H7 (cell line): ENCODE results near the gene FAF1. TPM values are rescaled to one million over a fixed set of nuclear protein-coding genes. Genes with fewer than 3 reads are reported as not detected.

Experiments used
- DNase-seq: peaks from one replicate; pipeline ENCODE4 v3.0.0; 2012
- H3K27me3 ChIP-seq: 2 replicates; pipeline ENCODE4 v1.6.0; 2011; ENCODE audit warnings: mild to moderate bottlenecking, low read length; ENCODE audit not compliant: control insufficient read depth, insufficient read depth
- H3K36me3 ChIP-seq: replicated peaks from 2 replicates; pipeline ENCODE4 v1.5.1; 2011; ENCODE audit warnings: low read length; ENCODE audit not compliant: control insufficient read depth, insufficient read depth
- H3K4me3 ChIP-seq: 2 replicates; pipeline ENCODE4 v1.5.1; 2011; ENCODE audit warnings: low read depth, mild to moderate bottlenecking, control low read depth, low read length, moderate library complexity; ENCODE audit not compliant: insufficient read depth
- total RNA-seq: library from RNA; depleted of rRNA; stranded (reverse); fragments of >200 nt; shearing (Covaris generic); gene quantifications from 2 replicates; pipeline ENCODE4 v1.2.3, GENCODE V29; 2014

The FAF1 gene
- total RNA-seq, 1 experiment from 2014 or later = 99.9 TPM

GRCh38 chr1:50983219-50983802 is 23.2 kb upstream of the FAF1 start:
- no peaks in the 10 kb centered on the region for H3K36me3 ChIP-seq
- H3K4me3 ChIP-seq = no peak overlapping the region
- peaks cover 57% of the 10 kb centered on the region for H3K27me3 ChIP-seq
- DNase-seq = no peak

- H3K4me3 ChIP-seq = no peak overlapping the region
- peaks cover 63% of the 10 kb centered on the region for H3K27me3 ChIP-seq
- no peaks in the 10 kb centered on the region for H3K36me3 ChIP-seq
- no peak for DNase-seq
These were observed 22.5 kb upstream of the FAF1 start for GRCh38 chr1:50982611-50983010.

DNA sequence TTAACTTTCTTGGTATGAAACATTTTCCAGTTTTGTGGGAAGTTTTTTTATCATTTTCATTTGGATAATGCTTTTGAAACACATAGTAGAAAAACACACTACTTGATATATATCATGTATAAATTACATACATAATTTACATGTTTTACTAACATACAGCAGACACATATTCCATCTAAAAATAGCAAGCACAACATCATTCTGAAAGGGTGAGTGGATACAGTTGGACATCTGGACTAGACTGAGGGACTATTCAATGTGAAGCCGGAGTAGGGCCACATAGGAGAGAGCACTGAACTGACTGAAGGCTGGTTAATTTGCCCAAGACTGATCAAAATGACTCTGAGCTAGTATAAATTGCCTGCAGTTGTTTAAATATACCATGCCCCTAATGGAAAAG is 21.7 kb upstream of the FAF1 start:
- H3K36me3 ChIP-seq = no peaks in the 10 kb centered on the region
- peaks cover 72% of the 10 kb centered on the region for H3K27me3 ChIP-seq
- DNase-seq = no peak
- H3K4me3 ChIP-seq = no peak overlapping the region

DNA sequence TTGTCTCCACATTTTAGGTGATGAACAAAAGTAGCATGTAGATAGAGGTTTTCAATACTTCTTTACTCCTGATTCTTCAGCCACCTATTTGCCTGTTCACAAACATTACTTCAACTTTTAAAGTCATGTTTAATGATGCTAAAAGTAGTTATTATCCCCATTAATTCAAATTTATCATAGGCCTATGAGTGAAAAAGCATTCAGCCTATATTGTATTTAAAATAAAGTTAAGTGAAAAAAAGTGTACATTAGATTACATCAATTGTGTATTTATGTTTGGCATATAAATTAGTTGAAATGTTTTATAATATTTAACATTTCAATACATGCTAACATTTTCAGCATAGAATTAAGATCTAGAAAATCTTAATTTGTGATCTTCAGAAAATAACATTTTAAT is 20.4 kb upstream of the FAF1 start:
- Histone ChIP-seq H3K27me3 (peaks cover 84% of the 10 kb centered on the region), H3K4me3 (no peak overlapping the region)
- DNase-seq = no peak

DNA sequence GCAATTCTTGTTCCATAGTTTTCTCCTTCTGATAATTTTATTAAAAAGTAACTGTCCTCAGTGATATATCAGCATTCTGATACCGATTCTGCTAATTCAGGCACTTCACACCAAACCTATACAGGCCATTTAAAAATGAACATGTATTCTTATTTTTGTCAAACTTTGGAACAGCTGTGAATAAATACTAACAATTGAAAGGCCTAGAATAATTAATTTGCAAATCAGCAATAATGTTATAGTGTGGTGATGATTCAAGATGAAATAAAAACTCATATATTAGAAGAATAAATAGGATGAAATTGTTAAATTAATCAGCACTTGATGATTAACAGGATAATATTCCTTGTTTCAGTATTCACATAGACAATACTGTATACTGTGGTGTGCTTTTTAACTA is 19.9 kb upstream of the FAF1 start:
- Histone ChIP-seq H3K36me3 (no peaks in the 10 kb centered on the region), H3K27me3 (peaks cover 90% of the 10 kb centered on the region), H3K4me3 (no peak overlapping the region)
- DNase-seq = no peak

More for the DNA sequence above, 20.4 kb upstream of the FAF1 start:
- no peaks in the 10 kb centered on the region for H3K36me3 ChIP-seq

- H3K27me3 ChIP-seq = peaks cover 94% of the 10 kb centered on the region
- peak; percentile 27 for DNase-seq
- H3K4me3 ChIP-seq = no peak overlapping the region
- no peaks in the 10 kb centered on the region for H3K36me3 ChIP-seq
These were observed 19.1 kb upstream of the FAF1 start for GRCh38 chr1:50978852-50979781.

DNA sequence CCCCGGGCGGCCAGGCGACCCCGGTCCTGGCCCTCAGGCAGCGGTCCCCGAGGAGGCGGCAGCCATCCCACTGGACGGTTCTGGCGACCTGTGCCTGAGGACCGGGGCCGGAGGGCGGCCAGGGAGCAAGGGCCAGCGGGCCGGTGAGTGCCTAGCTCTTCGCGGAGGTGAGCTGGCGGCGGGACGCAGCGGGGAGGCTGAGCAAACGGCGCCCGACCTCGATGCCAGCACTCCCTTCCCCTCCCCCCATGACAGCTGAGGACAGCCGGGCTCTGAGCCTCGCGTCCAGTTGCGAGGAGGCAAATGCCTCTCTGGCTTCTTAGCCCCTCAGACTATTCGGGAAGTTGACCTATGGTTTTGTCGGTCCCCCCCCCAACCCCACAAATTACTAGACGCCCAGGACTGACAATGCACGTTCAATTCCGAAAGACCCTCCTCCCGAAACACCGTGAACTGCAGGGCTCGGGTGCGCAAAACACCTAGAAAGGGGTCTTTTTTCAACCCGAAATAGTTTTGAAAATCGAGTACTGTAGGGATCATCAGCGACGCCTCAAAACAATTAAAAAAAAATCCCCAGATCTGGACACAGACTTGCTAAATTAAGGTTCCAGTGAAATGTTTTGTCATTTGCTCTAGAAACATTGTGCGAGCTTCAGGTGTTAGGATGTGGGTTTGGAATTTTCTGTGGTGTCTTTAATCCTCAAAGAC is 18.2 kb upstream of the FAF1 start:
- Histone ChIP-seq H3K27me3 (peaks cover 97% of the 10 kb centered on the region), H3K36me3 (no peaks in the 10 kb centered on the region), H3K4me3 (peak overlapping the region; percentile 48)
- DNase-seq = peak; percentile 89

DNA sequence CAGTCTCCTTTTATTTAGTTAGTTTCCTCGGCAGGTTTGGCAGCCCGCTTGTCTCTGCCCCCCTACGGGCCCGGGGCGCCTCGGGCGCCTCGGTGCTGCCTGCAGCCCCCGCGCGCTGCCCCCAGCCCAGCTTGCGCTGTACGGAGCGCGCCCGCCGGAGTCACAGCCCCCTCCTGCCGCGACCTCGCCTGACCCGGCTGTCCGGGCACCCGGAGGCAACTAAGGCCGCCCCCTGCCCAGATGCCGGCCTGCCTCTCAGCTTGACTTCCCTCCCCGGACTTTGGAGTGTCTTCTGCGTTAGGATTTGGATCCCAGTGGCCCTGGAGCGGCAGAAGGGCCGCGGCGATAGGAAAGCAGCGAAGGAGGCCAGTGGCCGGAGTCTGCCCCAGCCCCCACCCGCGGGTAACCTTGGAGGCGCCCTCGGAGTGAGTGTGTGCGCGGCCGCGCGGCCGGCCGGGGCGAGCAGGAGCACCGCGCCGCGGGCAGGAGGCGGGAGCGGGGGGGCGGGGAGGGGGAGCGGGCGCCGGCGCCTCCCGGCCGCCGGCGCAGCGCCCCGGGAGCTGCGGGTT is 17.6 kb upstream of the FAF1 start:
- H3K27me3 ChIP-seq = peaks cover 99% of the 10 kb centered on the region
- no peaks in the 10 kb centered on the region for H3K36me3 ChIP-seq
- H3K4me3 ChIP-seq = peak overlapping the region; percentile 48
- peak; percentile 85 for DNase-seq

GRCh38 chr1:50976890-50977574 is 17.0 kb upstream of the FAF1 start:
- H3K27me3 ChIP-seq = peaks cover 99% of the 10 kb centered on the region

DNA sequence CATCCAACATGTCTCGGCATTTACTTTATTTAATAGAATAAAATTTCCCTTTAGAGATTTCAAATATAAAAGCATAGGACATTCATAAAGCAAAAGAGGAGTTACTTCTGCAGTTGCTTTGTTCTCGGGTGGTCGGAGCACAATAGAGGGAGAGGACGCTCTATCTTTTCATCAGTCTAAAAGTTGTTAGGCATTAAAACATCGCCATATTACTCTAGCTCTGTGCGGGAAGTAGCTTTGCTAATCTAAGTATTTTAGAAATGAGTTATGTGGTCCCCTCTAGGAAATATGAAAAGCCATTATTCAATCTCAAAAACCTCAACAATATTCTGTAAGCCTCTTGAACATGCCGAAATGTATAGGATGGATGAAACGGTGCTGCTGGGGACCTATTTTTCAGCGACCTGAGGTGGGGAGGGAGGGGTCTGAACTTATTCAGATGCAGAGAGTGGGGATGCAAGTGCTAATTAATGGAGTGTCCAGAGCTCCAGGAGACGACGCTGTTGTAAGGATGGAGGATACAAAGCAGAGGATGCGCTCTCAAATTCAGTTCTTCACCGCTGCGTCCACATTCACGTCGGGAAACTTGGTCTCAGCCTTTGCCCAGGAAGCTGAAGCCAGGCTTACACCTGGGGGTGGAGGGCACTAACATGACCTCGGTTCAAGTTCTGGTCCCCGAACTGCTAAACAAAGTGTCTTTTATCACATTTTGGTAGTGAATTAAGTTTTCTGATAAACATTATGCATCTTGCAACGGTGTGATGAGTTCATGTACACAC is 16.2 kb upstream of the FAF1 start:
- peaks cover 99% of the 10 kb centered on the region for H3K27me3 ChIP-seq
- DNase-seq = peak; percentile 46
- no peak overlapping the region for H3K4me3 ChIP-seq
- no peaks in the 10 kb centered on the region for H3K36me3 ChIP-seq

More at GRCh38 chr1:50976890-50977574, 17.0 kb upstream of the FAF1 start:
- peak overlapping the region; percentile 48 for H3K4me3 ChIP-seq
- no peaks in the 10 kb centered on the region for H3K36me3 ChIP-seq
- DNase-seq = peak; percentile 50

DNA sequence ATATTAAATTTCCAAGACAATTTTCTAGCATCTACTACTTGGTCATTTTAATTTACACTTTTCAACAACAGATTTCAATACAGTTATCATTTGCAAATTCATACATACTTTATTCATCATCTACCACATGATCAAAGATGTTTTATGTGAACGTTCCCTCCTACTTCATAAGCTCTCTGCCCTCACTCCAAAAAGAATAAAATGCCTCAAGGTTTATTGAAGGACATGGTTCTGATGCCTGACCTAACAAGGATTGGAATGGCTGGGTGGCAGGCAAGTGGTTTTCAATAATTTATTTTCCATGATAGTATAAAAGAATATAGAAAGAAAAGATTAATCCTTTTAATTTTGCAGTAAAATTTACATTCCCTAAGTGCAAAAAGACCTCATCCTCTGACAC is 15.4 kb upstream of the FAF1 start:
- no peaks in the 10 kb centered on the region for H3K36me3 ChIP-seq
- DNase-seq = no peak
- H3K4me3 ChIP-seq = no peak overlapping the region
- H3K27me3 ChIP-seq = peaks cover 99% of the 10 kb centered on the region

- H3K27me3 ChIP-seq = peaks cover 99% of the 10 kb centered on the region
- H3K4me3 ChIP-seq = no peak overlapping the region
- H3K36me3 ChIP-seq = no peaks in the 10 kb centered on the region
- DNase-seq = no peak
These were observed 14.5 kb upstream of the FAF1 start for GRCh38 chr1:50974618-50974935.

DNA sequence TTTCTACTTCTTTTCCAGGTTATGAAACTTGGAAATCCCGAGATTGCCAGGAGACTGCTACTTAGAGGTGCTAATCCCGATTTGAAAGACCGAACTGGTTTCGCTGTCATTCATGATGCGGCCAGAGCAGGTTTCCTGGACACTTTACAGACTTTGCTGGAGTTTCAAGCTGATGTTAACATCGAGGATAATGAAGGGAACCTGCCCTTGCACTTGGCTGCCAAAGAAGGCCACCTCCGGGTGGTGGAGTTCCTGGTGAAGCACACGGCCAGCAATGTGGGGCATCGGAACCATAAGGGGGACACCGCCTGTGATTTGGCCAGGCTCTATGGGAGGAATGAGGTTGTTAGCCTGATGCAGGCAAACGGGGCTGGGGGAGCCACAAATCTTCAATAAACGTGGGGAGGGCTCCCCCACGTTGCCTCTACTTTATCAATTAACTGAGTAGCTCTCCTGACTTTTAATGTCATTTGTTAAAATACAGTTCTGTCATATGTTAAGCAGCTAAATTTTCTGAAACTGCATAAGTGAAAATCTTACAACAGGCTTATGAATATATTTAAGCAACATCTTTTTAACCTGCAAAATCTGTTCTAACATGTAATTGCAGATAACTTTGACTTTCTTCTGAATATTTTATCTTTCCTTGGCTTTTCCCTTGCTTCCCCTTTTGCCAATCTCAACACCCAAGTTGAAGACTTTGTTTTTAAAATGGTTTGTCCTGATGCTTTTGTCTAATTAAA is 14.0 kb upstream of the FAF1 start:
- no peak overlapping the region for H3K4me3 ChIP-seq
- peaks cover 99% of the 10 kb centered on the region for H3K27me3 ChIP-seq
- DNase-seq = peak; percentile 27
- no peaks in the 10 kb centered on the region for H3K36me3 ChIP-seq
